GM18867 (cell line): ENCODE results near the gene HBE1.
"Not testable (repeated sequence)": the region's sequence is repeated elsewhere in the genome, so short reads cannot be mapped to it uniquely, and the experiment has no call there.

Source experiments
- ATAC-seq: cut with Tn5 transposase; IDR thresholded peaks from one replicate; pipeline ENCODE4 v1.9.1; 2021; ENCODE audit warnings: mild to moderate bottlenecking, moderate library complexity; ENCODE audit not compliant: unreplicated experiment

The HBE1 gene

GRCh38 chr11:5254646-5255413 is 14.9 kb downstream of the HBE1 start, which contains the start of gene HBG2:
TSS of gene HBG2 (minus strand) at chr11:5254781. CDS start at chr11:5254728, 53 bp downstream.
- ATAC-seq, result not testable (repeated sequence)

DNA sequence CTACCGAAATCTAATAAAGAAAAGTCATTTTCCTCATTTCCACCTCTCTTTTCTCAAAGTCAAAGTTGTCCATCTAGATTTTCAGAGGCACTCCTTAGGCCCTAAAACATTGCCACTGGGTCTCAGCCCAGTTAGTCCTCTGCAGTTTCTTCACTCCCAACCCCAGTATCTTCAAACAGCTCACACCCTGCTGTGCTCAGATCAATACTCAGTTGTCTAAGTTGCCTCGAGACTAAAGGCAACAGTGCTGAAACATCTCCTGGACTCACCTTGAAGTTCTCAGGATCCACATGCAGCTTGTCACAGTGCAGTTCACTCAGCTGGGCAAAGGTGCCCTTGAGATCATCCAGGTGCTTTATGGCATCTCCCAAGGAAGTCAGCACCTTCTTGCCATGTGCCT is 15.7 kb downstream of the HBE1 start:
- ATAC-seq, result not testable (repeated sequence)

DNA sequence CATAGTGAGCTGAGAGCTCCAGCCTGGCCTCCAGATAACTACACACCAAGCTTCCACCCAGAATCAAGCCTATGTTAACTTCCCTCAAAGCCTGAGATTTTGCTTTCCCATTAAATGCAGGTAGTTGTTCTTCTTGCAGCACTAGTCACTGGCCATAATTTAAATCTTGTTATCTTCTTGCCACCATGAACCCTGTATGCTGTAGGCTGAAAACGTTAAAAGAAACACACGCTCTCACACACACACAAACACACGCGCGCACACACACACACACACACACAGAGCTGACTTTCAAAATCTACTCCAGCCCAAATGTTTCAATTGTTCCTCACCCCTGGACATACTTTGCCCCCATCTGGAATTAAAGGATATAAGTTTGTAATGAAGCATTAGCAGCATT is 16.3 kb downstream of the HBE1 start:
- ATAC-seq, result not testable (repeated sequence)

DNA sequence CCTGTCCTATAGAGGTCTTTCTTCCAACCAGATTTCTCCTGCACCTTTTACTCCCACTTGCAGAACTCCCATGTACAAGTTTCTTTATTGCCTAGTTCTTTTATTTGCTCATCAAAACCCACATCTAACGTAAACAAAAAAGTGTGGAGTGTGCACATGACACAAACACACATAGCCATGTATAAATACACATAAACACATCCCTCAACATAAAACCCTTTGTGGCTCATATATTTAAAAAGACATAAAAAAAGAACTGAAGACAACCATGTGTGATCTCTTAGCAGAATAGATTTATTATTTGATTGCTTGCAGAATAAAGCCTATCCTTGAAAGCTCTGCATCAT is 16.9 kb downstream of the HBE1 start:
- ATAC-seq, result no peak

GRCh38 chr11:5252192-5252918 is 17.4 kb downstream of the HBE1 start:
- ATAC-seq, result no peak

DNA sequence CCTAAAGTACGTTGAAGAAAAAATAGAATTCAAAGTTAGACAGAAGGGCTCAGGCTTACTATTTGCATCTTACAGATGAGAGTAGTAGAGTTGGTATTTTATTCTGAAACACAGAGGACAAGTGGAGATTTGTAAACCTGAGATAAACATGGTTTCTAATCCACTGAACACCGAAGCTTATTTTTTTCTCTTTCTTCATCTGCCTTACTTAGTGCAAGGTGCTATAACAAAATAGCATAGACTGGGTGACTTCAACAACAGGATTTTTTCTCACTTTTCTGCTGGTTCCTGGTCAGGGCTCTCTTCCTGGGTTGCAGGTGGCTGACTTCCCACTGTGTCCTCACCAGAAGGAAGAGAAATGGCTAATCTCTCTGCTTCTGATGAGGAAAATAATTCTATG is 18.0 kb downstream of the HBE1 start:
- ATAC-seq, result no peak

GRCh38 chr11:5250543-5251204 is 19.1 kb downstream of the HBE1 start:
- no peak for ATAC-seq

DNA sequence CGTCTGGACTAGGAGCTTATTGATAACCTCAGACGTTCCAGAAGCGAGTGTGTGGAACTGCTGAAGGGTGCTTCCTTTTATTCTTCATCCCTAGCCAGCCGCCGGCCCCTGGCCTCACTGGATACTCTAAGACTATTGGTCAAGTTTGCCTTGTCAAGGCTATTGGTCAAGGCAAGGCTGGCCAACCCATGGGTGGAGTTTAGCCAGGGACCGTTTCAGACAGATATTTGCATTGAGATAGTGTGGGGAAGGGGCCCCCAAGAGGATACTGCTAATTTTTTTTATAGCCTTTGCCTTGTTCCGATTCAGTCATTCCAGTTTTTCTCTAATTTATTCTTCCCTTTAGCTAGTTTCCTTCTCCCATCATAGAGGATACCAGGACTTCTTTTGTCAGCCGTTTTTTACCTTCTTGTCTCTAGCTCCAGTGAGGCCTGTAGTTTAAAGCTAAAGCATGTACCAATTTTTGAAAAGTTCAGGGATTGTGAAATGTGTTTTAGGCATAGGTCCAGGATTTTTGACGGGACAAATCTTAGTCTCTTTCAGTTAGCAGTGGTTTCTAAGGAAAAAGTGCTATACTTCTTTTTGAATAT is 19.8 kb downstream of the HBE1 start, which contains the start of gene HBG1:
Gene HBG1, minus strand, starts transcription at position 51 of the 590 bp plus-strand sequence. CDS start 53 bp downstream, outside the sequence.
- not testable (repeated sequence) for ATAC-seq

GRCh38 chr11:5248498-5248897 is 21.2 kb downstream of the HBE1 start:
- ATAC-seq, result not testable (repeated sequence)

DNA sequence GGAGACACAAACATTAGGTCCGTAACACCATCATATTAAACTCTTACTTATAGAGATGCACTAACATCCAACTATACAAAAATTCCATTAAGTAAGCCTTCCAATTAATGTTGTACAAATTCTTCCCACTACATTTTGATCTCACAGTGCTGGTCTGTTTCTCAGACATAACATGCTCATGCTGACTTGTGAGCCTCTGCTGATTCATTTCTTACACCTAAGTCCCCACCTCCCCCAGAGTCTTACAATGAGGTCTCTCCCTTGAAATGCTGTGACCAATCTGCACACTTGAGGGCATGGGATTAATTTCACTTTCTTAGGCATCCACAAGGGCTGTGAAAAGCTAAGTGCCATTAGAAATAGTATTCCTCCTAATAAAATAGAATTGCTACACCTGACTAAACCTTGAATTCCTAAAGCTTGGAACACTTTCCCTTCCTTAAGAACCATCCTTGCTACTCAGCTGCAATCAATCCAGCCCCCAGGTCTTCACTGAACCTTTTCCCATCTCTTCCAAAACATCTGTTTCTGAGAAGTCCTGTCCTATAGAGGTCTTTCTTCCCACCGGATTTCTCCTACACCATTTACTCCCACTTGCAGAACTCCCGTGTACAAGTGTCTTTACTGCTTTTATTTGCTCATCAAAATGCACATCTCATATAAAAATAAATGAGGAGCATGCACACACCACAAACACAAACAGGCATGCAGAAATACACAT is 22.1 kb downstream of the HBE1 start:
- ATAC-seq, result no peak

- ATAC-seq, result no peak
These were observed 22.8 kb downstream of the HBE1 start for GRCh38 chr11:5246772-5247471.

DNA sequence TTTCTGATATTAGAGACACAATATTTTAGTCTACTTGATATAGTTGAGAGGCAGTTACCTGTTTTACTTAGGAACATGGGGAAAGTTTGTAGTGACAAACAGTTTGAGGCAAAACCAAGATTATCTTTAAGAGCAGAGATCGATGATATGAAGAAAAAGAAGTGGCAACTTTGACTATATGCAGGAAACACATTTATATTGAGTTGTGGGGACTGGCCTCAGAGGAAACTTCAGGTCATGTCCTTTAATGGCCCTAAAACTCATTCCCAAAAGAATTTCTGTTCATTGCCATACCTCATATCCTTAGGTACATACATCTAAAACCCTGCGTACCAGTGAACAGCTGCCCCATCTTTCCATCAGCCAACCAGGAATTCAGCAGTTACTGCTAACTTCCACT is 24.6 kb downstream of the HBE1 start:
- ATAC-seq, result no peak

DNA sequence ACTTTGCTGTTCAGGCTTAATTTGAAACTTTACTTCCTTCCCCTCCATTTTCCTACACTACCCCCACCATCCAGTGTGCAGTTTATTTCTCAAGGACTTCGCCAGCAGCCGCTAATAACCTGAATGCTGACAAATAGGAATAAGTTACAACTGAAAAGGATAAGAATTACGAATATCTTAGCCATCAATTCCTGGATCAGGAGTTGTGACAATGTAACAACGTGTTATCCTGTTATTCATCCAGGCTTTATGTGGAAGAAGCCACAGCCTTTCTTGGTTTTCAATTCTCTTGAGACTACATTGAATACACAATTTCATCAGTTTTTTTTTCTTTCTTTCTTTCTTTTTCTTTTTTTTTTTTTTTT is 25.9 kb downstream of the HBE1 start:
- no peak for ATAC-seq

DNA sequence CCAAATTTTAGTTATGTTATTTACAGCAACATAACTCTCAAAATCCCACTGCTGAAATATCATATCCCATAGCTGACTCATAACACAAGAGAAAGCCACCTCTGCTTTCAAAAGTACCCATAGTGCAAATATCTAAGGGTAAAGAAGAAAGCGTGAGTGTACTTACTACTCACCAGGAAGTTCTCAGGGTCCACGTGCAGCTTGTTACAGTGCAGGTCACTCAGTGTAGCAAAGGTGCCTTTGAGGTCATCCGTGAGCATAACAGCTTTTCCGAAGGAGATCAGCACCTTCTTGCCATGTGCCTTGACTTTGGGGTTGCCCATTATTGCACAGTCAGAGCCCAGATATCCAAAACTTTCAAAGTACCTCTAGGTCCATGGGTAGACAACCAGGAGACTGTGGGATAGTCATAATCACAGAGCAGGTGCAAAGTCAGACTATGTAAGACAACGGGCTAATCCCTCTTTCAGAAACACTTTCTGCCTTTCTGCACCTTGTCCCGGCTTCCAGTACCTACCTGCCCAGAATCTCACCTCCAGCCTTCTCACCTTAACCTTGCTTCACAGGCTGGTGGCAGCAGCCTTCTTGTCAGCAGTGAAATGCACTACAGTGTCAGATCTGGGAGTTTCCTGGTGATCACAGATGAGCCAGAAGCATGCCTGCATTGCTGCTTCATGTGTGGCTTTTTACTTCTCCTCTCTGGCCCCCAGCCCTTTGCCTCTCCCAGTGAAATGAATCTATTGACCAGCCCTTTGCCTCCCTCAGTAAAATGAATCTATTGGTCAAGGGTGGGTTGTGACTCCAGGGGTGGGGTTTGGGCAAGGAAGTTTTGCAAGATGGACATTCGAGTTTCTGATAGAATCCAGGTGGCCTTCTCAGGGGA is 26.6 kb downstream of the HBE1 start:
- ATAC-seq, result peak; percentile 78

GRCh38 chr11:5242208-5242607 is 27.5 kb downstream of the HBE1 start:
- ATAC-seq, result no peak

GRCh38 chr11:5241458-5241857 is 28.3 kb downstream of the HBE1 start:
- no peak for ATAC-seq

DNA sequence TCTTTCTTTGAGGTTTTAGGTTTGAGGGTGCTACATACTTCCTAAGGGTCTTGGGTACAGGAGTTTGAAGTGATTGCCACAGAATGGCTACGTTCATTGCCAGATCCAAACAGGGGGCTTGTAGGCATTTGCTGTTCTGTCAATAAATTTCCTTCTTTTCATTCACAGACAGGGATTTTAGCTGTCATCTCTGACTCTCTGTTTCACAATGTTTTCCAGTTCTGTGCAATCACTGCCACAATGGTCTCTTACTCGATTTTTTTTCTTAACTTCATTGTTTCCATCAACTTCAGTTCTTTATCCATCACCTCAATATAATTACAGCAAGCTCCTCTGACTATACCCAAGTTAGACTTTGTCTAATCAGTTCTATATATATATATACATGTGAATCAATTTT is 29.3 kb downstream of the HBE1 start:
- no peak for ATAC-seq

- ATAC-seq, result no peak
These were observed 29.7 kb downstream of the HBE1 start for GRCh38 chr11:5240056-5240455.

DNA sequence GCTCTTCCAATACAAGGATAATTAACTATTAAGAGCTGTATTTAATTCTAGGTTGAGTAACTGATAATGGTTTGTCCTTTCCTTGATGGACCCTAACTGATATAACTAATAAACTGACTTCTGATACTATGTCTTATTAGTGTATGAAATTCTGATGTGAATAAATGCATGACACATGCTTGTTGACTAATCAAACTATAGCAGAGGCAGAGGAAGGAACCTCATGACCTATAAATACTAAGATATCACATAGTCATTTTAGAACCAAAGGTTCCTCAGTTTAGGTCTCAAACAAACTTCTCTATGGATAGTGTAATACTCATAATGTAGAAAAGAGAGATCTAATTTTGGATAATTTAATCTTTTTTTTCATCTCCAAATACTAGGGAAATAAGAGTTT is 30.7 kb downstream of the HBE1 start:
- no peak for ATAC-seq
